Keratinocyte (primary cell): ENCODE measurements around the gene OR3A1.

Source experiments
- EZH2 ChIP-seq: IDR thresholded peaks from one replicate; pipeline ENCODE4 v1.6.1; 2012; ENCODE audit warnings: inconsistent platforms, mild to moderate bottlenecking, low read length, moderate library complexity
- TF ChIP-seq, protein P1 (sequence below), 3 experiments: IDR thresholded peaks in 1 of 3; conservative IDR thresholded peaks in 1 of 3; optimal IDR thresholded peaks in 1 of 3; 2 replicates in 2 of 3; 3 replicates in 1 of 3; pipeline versions ENCODE3 to v1.5.1; 2011; ENCODE audit warnings: low read length in 3 of 3, mild to moderate bottlenecking in 3 of 3, moderate library complexity in 2 of 3, control low read depth in 1 of 3, inconsistent platforms in 1 of 3; ENCODE audit not compliant: insufficient read depth in 2 of 3; ENCODE audit errors: extremely low read depth in 1 of 3

DNA sequence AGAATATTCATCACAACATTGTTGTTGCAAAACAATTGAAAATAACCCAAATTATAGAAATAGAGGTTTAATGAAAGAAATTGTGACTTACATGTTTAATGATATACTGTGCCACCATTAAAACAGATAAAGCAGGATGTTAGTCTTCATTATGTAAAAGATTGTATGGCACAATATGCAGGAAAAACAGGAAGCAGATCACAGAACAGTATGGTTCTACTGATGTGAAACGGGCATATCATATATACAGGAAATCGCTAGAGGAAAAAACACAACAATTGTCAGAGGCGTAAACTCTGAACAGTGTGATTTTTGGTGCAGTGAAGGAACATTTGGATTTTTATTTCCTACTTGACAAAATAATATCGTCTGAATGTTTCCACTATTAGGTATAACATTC lies 22.0 kb downstream of the OR3A1 start:
- TF ChIP-seq, protein P1, sequence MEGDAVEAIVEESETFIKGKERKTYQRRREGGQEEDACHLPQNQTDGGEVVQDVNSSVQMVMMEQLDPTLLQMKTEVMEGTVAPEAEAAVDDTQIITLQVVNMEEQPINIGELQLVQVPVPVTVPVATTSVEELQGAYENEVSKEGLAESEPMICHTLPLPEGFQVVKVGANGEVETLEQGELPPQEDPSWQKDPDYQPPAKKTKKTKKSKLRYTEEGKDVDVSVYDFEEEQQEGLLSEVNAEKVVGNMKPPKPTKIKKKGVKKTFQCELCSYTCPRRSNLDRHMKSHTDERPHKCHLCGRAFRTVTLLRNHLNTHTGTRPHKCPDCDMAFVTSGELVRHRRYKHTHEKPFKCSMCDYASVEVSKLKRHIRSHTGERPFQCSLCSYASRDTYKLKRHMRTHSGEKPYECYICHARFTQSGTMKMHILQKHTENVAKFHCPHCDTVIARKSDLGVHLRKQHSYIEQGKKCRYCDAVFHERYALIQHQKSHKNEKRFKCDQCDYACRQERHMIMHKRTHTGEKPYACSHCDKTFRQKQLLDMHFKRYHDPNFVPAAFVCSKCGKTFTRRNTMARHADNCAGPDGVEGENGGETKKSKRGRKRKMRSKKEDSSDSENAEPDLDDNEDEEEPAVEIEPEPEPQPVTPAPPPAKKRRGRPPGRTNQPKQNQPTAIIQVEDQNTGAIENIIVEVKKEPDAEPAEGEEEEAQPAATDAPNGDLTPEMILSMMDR (optimal IDR thresholded peaks at IDR 0.05 in 1 of 3, IDR thresholded peaks at IDR 0.05 in 1 of 3, conservative IDR thresholded peaks at IDR 0.05 in 1 of 3; ENCODE audit: extremely low read depth in 1 of 3, insufficient read depth in 2 of 3, low read length in 3 of 3) = no peak
- no peak for TF ChIP-seq EZH2
